Ureter (tissue), 1 donor: Measurements from ENCODE around the gene MAP2K5. TPM values are rescaled to one million over a fixed set of nuclear protein-coding genes. Genes with fewer than 3 reads are reported as not detected.

Experiments used
- DNase-seq: peaks from one replicate; pipeline ENCODE4 v3.0.0-alpha.2; 2020; ENCODE audit warnings: low spot score
- total RNA-seq: library from RNA; stranded (reverse); gene quantifications from one replicate; pipeline ENCODE4 v1.2.4, GENCODE V29; 2023
- donor health status: DM: yes; HTN: yes; CAD: no.

Gene MAP2K5
- total RNA-seq, 1 donor from 2014 or later = 31.1 TPM

DNA sequence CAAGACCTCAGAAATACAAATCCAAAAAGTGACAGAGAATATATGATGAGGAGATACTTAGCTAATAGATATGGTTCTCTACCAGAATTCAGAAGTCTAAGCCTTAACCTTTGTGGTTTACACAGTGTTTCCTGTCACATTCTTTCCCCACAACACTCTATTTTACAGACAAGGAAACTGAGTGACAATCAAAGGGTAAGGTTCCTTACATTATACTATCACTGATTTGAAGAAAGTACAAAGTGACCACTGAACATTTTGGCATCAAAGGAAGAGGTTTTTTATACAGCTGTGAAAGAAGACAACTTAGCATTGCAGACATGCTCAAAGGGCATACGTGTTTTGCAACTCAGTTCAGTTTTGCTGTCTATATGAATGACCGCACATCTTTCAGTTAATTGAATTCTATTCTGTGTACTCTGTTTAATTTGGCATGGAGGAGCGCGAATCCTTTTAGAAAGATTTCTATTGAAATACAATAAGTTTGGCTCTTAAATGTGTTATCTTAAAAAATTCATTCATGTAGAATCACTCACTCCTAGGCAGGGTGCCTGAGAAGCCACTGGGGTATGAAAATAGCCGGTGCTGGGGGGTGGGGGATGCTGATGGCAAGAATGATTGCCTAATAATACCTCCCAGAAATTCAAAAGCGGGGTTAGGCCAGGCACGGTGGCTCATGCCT is 216.3 kb downstream of the MAP2K5 start:
- DNase-seq = no peak

DNA sequence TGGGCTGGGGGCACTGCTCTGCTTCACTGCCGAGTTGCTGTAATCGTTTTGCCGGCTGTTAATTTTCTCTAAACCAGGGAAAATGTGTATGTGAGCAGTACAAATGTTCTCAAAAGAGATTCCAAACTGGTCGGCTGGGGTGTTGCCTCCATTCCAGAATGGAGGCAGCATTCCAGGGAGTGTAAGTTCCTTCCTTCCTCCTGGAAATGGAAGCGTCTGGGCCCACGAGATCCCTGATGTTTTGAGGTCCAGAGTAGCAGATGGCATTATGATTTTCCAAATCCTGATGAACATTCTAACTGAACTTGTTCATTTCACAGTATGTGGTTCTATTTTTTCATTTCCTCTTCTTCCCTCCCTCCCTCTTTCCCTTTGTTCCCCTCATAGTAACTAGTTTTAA is 218.4 kb downstream of the MAP2K5 start:
- no peak for DNase-seq

GRCh38 chr15:67761343-67761742 is 218.8 kb downstream of the MAP2K5 start:
- DNase-seq = no peak

DNA sequence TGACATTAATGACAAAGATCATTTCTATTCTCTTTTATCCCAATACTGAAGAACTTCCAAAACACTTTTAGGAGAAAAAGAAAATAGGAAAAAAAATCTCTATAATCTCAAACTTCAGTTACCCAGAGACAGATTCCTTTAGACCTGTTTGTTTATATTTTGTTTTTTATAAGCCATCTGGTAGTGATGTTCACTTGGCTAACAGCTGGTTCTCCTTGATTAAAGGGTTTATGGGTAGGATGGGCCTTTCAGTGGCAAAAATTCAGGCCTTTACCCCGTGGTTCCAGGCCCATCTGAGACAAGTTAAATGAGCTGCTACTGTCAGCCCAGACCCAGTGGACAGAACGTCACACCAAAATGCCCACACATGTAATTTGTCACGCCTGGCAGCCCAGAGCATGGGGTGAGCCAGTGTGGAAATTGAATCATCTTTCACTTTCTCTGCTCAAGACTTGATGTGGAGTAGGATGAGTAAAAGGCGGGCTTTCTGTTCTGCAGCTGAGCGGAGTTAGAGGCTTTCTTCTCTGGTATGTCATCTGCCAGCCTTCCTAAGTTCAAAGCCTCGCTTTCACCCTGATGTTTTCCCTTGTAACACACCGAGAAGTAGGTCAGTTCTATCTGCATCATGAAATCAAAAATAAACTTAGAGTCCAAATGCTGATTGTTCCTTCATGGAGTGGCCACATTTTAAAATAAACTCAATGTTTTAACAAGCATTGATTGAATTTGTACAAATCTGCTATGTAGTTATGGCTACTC is 220.3 kb downstream of the MAP2K5 start:
- no peak for DNase-seq

GRCh38 chr15:67765701-67766100 is 223.2 kb downstream of the MAP2K5 start:
- no peak for DNase-seq

- no peak for DNase-seq
These were observed 224.5 kb downstream of the MAP2K5 start for GRCh38 chr15:67766968-67767367.

DNA sequence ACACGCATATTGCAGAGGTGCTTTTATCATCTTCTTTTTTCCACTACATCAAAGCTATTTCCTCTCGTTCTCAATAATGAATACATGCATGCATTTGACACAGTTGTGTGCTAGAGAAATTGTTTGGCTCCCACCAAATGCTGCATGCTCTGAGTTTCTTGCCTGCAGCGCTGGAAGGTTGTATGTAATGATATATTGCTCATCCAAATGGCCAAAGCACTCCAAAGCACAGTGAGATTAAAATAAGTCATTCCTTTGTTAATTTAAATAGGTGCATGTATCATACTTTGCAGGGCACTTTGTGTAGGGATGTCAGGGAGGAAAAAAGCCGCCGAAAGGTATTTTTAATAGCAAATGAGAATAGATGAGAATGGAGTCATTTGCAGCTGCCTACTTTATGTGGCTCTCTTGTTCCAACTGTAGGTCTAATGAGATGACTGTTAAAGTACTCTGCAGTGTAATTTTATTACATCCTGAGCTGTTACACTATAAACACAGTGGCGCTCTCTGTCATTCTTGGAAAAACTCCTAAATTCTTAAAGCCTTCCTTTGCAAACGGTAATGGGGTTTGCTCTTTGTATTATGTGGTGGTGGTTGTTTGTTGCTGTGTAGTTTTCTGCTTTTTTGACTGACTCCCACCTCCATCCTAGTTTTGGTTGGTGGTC is 225.9 kb downstream of the MAP2K5 start:
- DNase-seq = no peak

DNA sequence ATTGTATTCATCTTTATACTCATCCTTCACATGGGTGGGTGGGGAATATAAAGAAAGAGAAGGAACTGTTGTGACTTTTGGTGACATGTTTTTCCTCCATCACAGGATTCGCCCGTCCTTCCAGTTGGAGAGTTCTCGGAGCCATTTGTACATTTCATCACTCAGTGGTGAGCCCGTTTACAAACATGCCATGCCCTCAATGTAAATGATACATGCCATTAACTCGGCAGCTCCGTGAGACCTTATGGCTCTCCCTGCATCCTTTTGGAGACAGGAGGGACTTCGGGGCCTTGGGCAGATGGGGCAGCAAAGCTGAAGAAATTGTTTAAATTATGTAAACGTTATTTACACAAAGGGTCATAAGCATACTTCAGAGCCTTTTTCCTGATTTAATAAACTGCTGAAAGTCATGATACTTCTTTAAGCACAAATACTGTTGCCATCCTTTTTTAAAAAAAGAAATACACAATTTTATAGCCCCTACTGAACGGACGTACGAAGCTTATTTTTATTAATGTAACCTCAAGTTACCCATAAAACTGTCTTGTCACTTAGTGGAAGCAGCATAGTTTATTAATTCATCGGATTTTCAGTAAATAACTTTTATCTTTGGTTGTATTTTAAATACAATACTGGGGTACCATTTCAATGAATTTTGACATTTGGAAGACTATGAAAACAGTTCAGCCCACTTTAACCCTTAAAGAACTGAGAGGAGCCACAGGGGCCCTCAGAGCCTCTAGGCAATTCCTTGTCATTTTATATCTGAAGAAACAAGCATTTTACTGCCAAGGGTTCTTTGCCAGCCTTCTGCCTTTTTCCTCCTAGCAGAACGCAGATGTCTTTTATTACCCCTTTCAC is 227.2 kb downstream of the MAP2K5 start:
- no peak for DNase-seq

GRCh38 chr15:67770358-67770628 is 227.8 kb downstream of the MAP2K5 start:
- no peak for DNase-seq

- DNase-seq = no peak
These were observed 228.8 kb downstream of the MAP2K5 start for GRCh38 chr15:67771189-67771800.

- DNase-seq = no peak
These were observed 232.1 kb downstream of the MAP2K5 start for GRCh38 chr15:67774626-67775025.

DNA sequence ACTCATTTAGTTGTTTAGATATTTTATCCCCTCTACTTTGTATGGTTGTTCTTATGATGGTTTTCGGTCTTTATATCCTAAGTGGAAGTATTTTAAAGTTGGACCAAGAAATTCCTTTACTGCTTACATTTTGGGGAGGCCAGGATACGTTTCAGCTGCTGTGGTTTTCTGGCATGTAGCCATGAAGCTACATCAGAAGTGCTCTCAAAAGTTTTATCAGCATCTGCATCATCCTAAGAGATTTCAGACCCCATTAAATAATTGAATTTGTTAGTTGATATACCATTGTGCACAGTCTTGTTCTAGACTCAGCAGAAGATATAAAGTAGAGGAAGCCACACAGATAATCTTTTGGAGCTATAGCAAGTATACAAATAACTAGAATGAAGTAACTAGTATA is 232.7 kb downstream of the MAP2K5 start:
- DNase-seq = no peak

- no peak for DNase-seq
These were observed 233.5 kb downstream of the MAP2K5 start for GRCh38 chr15:67775998-67776397.

DNA sequence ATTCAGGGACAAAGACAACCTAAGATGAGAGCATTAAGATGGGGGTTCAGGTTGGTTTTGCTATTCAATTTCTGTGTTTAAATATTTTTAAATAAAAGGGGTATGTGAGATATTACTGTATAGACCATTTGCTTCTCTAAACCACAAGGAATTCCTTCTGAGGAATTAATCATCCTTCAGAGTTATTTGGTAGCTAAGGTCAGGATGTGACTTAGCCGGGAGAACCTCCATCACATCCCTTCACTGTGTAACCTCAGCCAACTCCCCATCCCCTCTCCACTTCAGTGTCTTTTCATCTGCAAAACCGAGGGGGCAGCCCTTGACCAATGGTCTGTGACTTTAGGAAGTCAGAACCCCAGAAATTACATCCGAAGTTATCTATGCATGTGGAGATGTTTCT is 234.1 kb downstream of the MAP2K5 start:
- DNase-seq = no peak

DNA sequence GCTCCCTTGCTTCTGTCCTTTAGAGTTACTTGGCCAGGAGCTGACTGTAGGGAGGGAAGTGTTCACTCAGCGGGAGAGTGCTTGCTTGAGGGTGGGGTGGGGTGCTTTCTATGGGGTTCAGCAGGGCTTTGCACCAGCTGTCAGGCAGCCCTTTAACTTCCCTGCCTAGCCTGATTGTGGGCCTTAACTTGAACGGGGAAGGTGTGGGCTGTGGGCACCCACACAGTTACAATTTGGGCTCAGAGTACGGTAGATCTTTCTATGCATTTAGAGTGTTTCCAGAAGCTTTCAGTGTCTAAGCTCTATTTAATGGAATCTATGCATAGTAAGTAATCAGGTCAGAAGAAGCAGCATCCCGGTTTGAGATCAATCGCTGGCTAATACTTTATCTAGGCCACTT is 234.6 kb downstream of the MAP2K5 start:
- DNase-seq = no peak

- DNase-seq = no peak
These were observed 235.3 kb downstream of the MAP2K5 start for GRCh38 chr15:67777773-67778172.

- DNase-seq = no peak
These were observed 236.6 kb downstream of the MAP2K5 start for GRCh38 chr15:67778968-67779548.

DNA sequence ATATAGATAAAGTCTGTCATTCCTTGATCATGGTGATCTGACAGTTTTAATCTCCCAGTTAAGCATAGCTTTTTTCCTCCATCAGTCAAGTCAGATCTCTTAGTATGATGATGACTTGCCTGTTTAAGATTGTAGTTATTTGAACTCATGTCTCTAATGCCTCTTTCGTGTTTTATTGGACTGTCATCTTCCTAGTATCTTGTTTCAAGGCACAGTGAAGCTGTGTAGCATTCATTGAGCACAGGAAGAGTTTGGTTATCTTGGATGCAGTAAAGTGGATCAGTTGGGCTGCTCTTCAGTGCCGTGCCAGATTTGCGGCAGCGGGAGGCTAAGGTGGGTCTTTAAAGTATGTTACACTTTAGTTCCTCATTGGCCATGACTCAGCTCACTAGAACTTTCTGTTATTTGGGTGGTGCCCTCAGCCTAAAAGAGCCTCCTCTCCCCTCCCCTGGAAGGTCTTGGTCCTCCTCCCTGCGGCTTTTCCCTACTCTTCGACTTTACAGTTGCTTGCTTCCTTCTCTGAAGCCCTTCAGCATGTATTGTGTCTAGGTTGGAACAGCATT is 237.1 kb downstream of the MAP2K5 start:
- no peak for DNase-seq

- DNase-seq = no peak
These were observed 238.6 kb downstream of the MAP2K5 start for GRCh38 chr15:67781061-67781460.

DNA sequence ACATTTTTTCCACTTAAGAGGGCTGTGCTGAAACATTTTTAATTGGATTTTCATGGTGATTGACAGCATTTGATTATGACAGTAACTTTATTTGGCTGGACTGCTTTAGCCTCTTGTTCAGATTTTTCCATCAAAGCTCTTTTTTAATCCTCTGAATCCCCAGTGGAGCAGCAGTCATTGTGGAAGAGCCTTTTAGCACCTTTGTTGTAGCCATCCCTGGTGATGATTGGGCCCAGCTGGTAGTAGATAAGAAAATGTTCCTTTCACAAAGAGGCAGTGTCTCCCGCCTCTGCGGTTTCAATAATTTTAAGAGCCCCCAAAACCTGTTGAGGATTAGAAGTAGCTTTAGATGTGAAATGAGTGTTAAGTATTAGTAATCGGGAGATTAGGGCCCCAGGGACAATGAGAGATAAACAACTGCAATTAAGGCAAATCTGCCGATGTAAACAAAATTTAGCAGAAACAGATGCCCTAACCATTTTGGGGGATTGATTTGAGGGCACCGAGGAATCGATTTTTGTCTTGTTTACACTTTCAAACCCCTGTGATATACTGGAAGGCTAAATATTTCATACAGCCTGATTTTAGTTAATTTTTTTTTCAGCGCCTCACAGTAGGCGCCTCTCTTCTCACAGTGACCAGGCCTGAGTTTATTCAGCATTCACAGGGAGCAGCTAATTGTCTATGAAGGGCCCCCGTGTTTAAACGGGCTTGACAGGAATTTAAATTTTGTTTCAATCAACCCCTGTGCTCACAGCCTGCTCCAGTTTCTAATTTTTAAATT is 239.6 kb downstream of the MAP2K5 start:
- no peak for DNase-seq

DNA sequence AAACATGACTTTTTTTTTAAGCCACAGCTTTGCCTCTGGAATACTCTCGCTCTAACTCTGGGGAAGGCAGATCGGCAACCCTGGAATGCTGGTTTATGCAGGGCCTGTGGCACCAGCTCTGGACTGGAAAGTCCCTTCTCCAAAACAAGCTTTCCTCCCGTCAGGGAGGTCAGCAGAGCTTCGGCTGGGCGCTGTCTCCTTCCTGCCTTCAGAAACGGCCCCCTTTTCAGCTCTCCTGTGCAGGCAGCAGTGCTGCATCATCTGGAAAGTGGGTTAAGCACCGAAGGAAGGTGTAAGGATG is 240.1 kb downstream of the MAP2K5 start:
- no peak for DNase-seq
